Stomach (tissue), 9 donors: ENCODE data around the gene GCNT4. TPM values are rescaled to one million over a fixed set of nuclear protein-coding genes. Genes with fewer than 3 reads are reported as not detected.

ENCODE experiments used
- DNase-seq, 2 donors: peaks; one replicate each; pipeline versions ENCODE4 v3.0.0 to v3.0.0-alpha.2; 2013 to 2019
- H3K27ac ChIP-seq, 5 donors: fragments of 200-600 bp in 4 of 5; sonication (generic) in 4 of 5; one replicate each; pipeline ENCODE4 v1.5.1; 2013 to 2019; ENCODE audit warnings: mild to moderate bottlenecking in 1 of 5, moderate library complexity in 1 of 5
- H3K27me3 ChIP-seq, 3 donors: fragments of 200-600 bp; sonication (generic); one replicate each; pipeline ENCODE4 v1.5.1; 2017 to 2019; ENCODE audit warnings: mixed run types in 1 of 3
- H3K36me3 ChIP-seq, 4 donors: fragments of 200-600 bp; sonication (generic); 1 replicate in 3 of 4; 2 replicates in 1 of 4; pipeline ENCODE4 v1.5.1; 2016 to 2019
- H3K4me1 ChIP-seq, 4 donors: fragments of 200-600 bp; sonication (generic); one replicate each; pipeline ENCODE4 v1.5.1; 2016 to 2019
- H3K4me3 ChIP-seq, 4 donors: fragments of 200-600 bp; sonication (generic) in 3 of 4; one replicate each; pipeline ENCODE4 v1.5.1; 2016 to 2019; ENCODE audit warnings: mild to moderate bottlenecking in 1 of 4
- H3K9me3 ChIP-seq, 4 donors: fragments of 200-600 bp; sonication (generic); one replicate each; pipeline ENCODE4 v1.5.1; 2016 to 2019
- CTCF ChIP-seq, 7 experiments: fragments of 450-650 bp in 4 of 7; fragments of 200-600 bp in 3 of 7; sonication (generic) in 3 of 7; IDR thresholded peaks; one replicate each; pipeline ENCODE4 v1.5.1; 2016 to 2019; ENCODE audit warnings: antibody characterized with exemption in 7 of 7, control low read depth in 2 of 7, mild to moderate bottlenecking in 1 of 7
- EP300 ChIP-seq: sonication (generic); formaldehyde crosslinking; IDR thresholded peaks from one replicate; pipeline ENCODE4 v1.6.1; 2017; ENCODE audit warnings: antibody characterized with exemption
- POLR2A ChIP-seq, 4 donors: fragments of 450-650 bp; IDR thresholded peaks; one replicate each; pipeline ENCODE4 v1.6.1; 2016; ENCODE audit warnings: antibody characterized with exemption in 4 of 4, control low read depth in 2 of 4, mild to moderate bottlenecking in 1 of 4, moderate library complexity in 1 of 4
- POLR2AphosphoS5 ChIP-seq, 3 donors: sonication (generic); formaldehyde crosslinking; IDR thresholded peaks; one replicate each; pipeline ENCODE4 v1.6.1; 2016; ENCODE audit warnings: antibody characterized with exemption in 3 of 3
- WGBS, 5 donors: extraction: QIAGEN DNeasy Blood & Tissue Kit in 3 of 5; methylation state at CpG; one replicate each; pipeline versions ENCODE4 v1.1.5 to v1.1.7; 2013 to 2018; 5-methylcytosine and 5-hydroxymethylcytosine counted together
- intact Hi-C: fragments of 100-400 bp; cut with DNase I; formaldehyde crosslinking; loops from one replicate; pipeline ENCODE4 v1.15.1; 2023; ENCODE audit warnings: low total_unique reads
- polyA plus RNA-seq, 3 donors: library from polyadenylated mRNA; stranded (reverse); fragments of 200-250 nt; gene quantifications; one replicate each; pipeline ENCODE4 v1.2.3, GENCODE V29; 2013
- total RNA-seq, 5 donors: library from RNA; depleted of rRNA; stranded (reverse); fragments of >200 nt; gene quantifications; one replicate each; pipeline versions ENCODE4 v1.1.0 to v1.2.3, GENCODE V29; 2014 to 2016
- donor health status: healthy with polysubstance abuse.
- donor health status: Bipolar disorder and iron deficiency.
- donor health status: healthy.

GCNT4 gene
- total and polyA plus RNA-seq, 8 donors, result 1.2 to 31.4 (median 3.6) TPM

GRCh38 chr5:75017971-75018370 lies 34.4 kb downstream of the GCNT4 start:
- no peak for DNase-seq
- H3K36me3 ChIP-seq, result no peaks in the 10 kb centered on the region
- H3K27ac ChIP-seq, result no peak overlapping the region
- intact Hi-C loops, result no loop called here
- H3K27me3 ChIP-seq, result no peaks in the 10 kb centered on the region
- 82 to 93% (median 89%) methylated on average over 5 of the region's 5 CpGs for WGBS, 5 donors
- TF ChIP-seq POLR2AphosphoS5 (IDR thresholded peaks at IDR 0.05) (no peak), EP300 (no peak), CTCF (IDR thresholded peaks at IDR 0.05) (no peak), POLR2A (IDR thresholded peaks at IDR 0.05) (no peak)
- no peak overlapping the region for H3K4me3 ChIP-seq
- H3K9me3 ChIP-seq, result no peaks in the 10 kb centered on the region
- H3K4me1 ChIP-seq, result peaks cover 9 to 24% (median 15%) of the 10 kb centered on the region in 4 donors

DNA sequence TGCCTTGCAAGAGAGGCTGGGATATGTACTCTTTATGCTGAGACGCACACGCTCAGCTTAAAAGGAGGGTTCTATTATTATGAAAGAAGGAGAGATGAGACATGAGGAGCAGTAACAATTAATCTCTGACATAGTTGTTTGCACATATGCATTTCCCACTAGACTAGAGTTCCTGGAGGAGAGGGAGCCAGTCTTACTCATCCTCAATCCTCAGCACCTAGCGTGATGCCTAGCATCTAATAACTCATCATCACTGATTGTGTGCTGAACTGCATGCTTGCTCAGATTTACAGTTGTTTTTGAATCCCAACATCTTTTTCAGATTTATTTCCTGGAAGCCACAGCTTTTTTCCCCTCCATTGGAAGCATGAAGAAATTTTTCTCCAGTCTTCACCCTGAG lies 35.5 kb downstream of the GCNT4 start:
- Histone ChIP-seq H3K4me1 (peaks cover 0 to 16% (median 9%) of the 10 kb centered on the region in 4 donors), H3K36me3 (no peaks in the 10 kb centered on the region), H3K27ac (no peak overlapping the region), H3K9me3 (no peaks in the 10 kb centered on the region), H3K4me3 (no peak overlapping the region), H3K27me3 (no peaks in the 10 kb centered on the region)
- TF ChIP-seq POLR2A (IDR thresholded peaks at IDR 0.05) (no peak), EP300 (no peak), POLR2AphosphoS5 (IDR thresholded peaks at IDR 0.05) (no peak), CTCF (IDR thresholded peaks at IDR 0.05) (no peak)
- DNase-seq, result no peak
- 86 to 95% (median 91%) methylated on average over 3 of the region's 3 CpGs for WGBS, 5 donors
- intact Hi-C loops, result no loop called here

- intact Hi-C loops, result no loop called here
- H3K36me3 ChIP-seq, result no peaks in the 10 kb centered on the region
- 91 to 100% (median 100%) methylated on average over 1 of the region's 1 CpG for WGBS, 5 donors
These were observed 39.6 kb downstream of the GCNT4 start for GRCh38 chr5:75012748-75013147.

GRCh38 chr5:75010838-75011237 lies 41.5 kb downstream of the GCNT4 start:
- Histone ChIP-seq H3K4me3 (no peak overlapping the region), H3K36me3 (no peaks in the 10 kb centered on the region), H3K27me3 (no peaks in the 10 kb centered on the region), H3K4me1 (peaks cover 0 to 7% (median 6%) of the 10 kb centered on the region in 4 donors), H3K9me3 (peaks cover 0 to 5% (median 2%) of the 10 kb centered on the region in 4 donors), H3K27ac (peak overlapping the region in 1 of 5 donors; percentile 22)
- intact Hi-C loops, result no loop called here
- DNase-seq, result no peak
- TF ChIP-seq POLR2AphosphoS5 (IDR thresholded peaks at IDR 0.05), result no peak
- no peak for TF ChIP-seq CTCF (IDR thresholded peaks at IDR 0.05)
- no peak for TF ChIP-seq EP300
- TF ChIP-seq POLR2A (IDR thresholded peaks at IDR 0.05), result no peak

More at GRCh38 chr5:75012748-75013147, 39.6 kb downstream of the GCNT4 start:
- peaks cover 0 to 7% (median 6%) of the 10 kb centered on the region in 4 donors for H3K4me1 ChIP-seq
- H3K27me3 ChIP-seq, result no peaks in the 10 kb centered on the region
- DNase-seq, result no peak
- no peak overlapping the region for H3K27ac ChIP-seq
- H3K9me3 ChIP-seq, result no peaks in the 10 kb centered on the region
- TF ChIP-seq POLR2AphosphoS5 (IDR thresholded peaks at IDR 0.05) (no peak), EP300 (no peak), CTCF (IDR thresholded peaks at IDR 0.05) (no peak), POLR2A (IDR thresholded peaks at IDR 0.05) (no peak)
- no peak overlapping the region for H3K4me3 ChIP-seq
